Ishikawa (cell line): Measurements from ENCODE around the gene IFTAP.

Experiments used
- CEBPB ChIP-seq: IDR thresholded peaks from 2 replicates; pipeline ENCODE4 v1.6.1; 2012
- CREB1 ChIP-seq: IDR thresholded peaks from 2 replicates; pipeline ENCODE4 v1.6.1; 2012; ENCODE audit warnings: low read depth
- EP300 ChIP-seq: IDR thresholded peaks from 2 replicates; pipeline ENCODE4 v1.6.1; 2012; ENCODE audit warnings: borderline replicate concordance
- MAX ChIP-seq: IDR thresholded peaks from 2 replicates; pipeline ENCODE4 v1.6.1; 2012
- NFIC ChIP-seq: IDR thresholded peaks from 2 replicates; pipeline ENCODE4 v1.6.1; 2012
- REST ChIP-seq: IDR thresholded peaks from 2 replicates; pipeline ENCODE4 v1.6.1; 2012; ENCODE audit warnings: low read depth, mild to moderate bottlenecking
- TEAD4 ChIP-seq: IDR thresholded peaks from 2 replicates; pipeline ENCODE4 v1.6.1; 2012

- TF ChIP-seq CREB1, result no peak
- no peak for TF ChIP-seq MAX
- no peak for TF ChIP-seq REST
- no peak for TF ChIP-seq CEBPB
- no peak for TF ChIP-seq TEAD4
- no peak for TF ChIP-seq NFIC
- TF ChIP-seq EP300, result no peak
Observed at GRCh38 chr11:36617543-36618362, 23.5 kb downstream of the IFTAP start.
